Body of pancreas (tissue), 4 donors: ENCODE data around the gene CASZ1.

Source experiments
- POLR2A ChIP-seq, 3 donors: fragments of 450-650 bp; IDR thresholded peaks; one replicate each; pipeline ENCODE4 v1.6.1; 2016; ENCODE audit warnings: antibody characterized with exemption in 3 of 3, mild to moderate bottlenecking in 2 of 3
- TF ChIP-seq, protein P1 (sequence below), 7 experiments: fragments of 450-650 bp in 4 of 7; fragments of 200-600 bp in 3 of 7; sonication (generic) in 3 of 7; IDR thresholded peaks; one replicate each; pipeline ENCODE4 v1.5.1; 2016 to 2019; ENCODE audit warnings: antibody characterized with exemption in 7 of 7

DNA sequence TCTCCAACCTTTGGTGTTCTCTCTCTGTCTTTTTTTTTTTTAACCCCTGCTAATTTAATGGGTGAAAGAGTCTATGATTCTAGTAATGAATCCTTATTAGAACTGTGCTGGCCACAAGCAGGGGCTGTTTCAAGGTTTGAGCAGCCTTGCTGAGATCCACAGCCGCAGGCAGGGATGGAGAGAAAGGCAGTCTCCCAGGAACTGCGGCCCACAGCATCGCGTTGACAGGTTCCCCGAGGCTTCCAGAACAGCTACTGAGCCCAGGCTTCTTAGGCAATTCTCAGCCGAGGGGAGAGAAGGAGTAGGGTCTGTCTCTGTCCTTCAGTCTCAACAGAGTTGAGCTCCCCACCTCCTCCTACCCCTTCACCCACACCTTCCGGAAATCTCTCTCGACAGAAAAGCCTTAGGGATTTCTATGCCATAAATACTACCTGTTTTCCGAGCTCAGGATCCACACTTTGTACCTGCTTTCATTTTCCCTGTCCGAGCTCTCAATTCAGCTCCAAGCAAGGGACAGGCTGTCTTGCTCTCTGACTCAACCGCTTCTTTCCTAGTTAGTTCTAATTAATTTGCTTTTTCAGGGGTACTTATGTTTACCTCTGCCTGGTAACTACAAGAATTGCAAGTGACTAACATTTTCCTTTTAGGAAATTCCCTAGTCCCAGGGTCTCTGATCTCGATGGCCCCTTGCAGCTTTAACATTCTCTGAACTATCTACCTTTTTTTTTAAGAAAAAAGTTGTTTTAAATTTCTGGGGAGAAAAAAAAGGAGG, 6.7 kb upstream of the CASZ1 start:
- TF ChIP-seq POLR2A (IDR thresholded peaks at IDR 0.05), result no peak
- TF ChIP-seq, protein P1, sequence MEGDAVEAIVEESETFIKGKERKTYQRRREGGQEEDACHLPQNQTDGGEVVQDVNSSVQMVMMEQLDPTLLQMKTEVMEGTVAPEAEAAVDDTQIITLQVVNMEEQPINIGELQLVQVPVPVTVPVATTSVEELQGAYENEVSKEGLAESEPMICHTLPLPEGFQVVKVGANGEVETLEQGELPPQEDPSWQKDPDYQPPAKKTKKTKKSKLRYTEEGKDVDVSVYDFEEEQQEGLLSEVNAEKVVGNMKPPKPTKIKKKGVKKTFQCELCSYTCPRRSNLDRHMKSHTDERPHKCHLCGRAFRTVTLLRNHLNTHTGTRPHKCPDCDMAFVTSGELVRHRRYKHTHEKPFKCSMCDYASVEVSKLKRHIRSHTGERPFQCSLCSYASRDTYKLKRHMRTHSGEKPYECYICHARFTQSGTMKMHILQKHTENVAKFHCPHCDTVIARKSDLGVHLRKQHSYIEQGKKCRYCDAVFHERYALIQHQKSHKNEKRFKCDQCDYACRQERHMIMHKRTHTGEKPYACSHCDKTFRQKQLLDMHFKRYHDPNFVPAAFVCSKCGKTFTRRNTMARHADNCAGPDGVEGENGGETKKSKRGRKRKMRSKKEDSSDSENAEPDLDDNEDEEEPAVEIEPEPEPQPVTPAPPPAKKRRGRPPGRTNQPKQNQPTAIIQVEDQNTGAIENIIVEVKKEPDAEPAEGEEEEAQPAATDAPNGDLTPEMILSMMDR (IDR thresholded peaks at IDR 0.05), result no peak
